ENCODE data around the gene FOXP1.
"Not testable (repeated sequence)": the region's sequence is repeated elsewhere in the genome, so short reads cannot be mapped to it uniquely, and the experiment has no call there.

The FOXP1 gene

GRCh38 chr3:71045917-71046282, 537.6 kb downstream of the FOXP1 start:
- no peak for DNase-seq

- DNase-seq = no peak
These were observed 538.2 kb downstream of the FOXP1 start for GRCh38 chr3:71045212-71045916.

GRCh38 chr3:71042759-71043158, 540.8 kb downstream of the FOXP1 start:
- no peak for DNase-seq

- no peak for DNase-seq
These were observed 542.2 kb downstream of the FOXP1 start for GRCh38 chr3:71041371-71041770.

- DNase-seq = no peak
These were observed 544.2 kb downstream of the FOXP1 start for GRCh38 chr3:71039332-71039731.

GRCh38 chr3:71037775-71038174, 545.8 kb downstream of the FOXP1 start:
- no peak for DNase-seq

GRCh38 chr3:71035886-71036285, 547.6 kb downstream of the FOXP1 start:
- no peak for DNase-seq

GRCh38 chr3:71035314-71035713, 548.2 kb downstream of the FOXP1 start:
- DNase-seq = peak; percentile 77

GRCh38 chr3:71033681-71034220, 549.8 kb downstream of the FOXP1 start:
- DNase-seq = no peak

- DNase-seq = no peak
These were observed 551.5 kb downstream of the FOXP1 start for GRCh38 chr3:71031914-71032521.

GRCh38 chr3:71031181-71031580, 552.3 kb downstream of the FOXP1 start:
- DNase-seq = no peak

GRCh38 chr3:71030748-71031147, 552.8 kb downstream of the FOXP1 start:
- DNase-seq = no peak

GRCh38 chr3:71029770-71030169, 553.8 kb downstream of the FOXP1 start:
- DNase-seq = no peak

GRCh38 chr3:71028802-71029201, 554.7 kb downstream of the FOXP1 start:
- no peak for DNase-seq

GRCh38 chr3:71028184-71028583, 555.3 kb downstream of the FOXP1 start:
- DNase-seq = no peak

GRCh38 chr3:71026634-71027578, 556.6 kb downstream of the FOXP1 start:
- peak; percentile 58 for DNase-seq

- DNase-seq = no peak
These were observed 558.0 kb downstream of the FOXP1 start for GRCh38 chr3:71025516-71025915.

GRCh38 chr3:71025010-71025409, 558.5 kb downstream of the FOXP1 start:
- DNase-seq = peak; percentile 23

GRCh38 chr3:71022551-71023335, 560.8 kb downstream of the FOXP1 start:
- DNase-seq = peak; percentile 32

GRCh38 chr3:71018799-71019198, 564.7 kb downstream of the FOXP1 start:
- DNase-seq = no peak

GRCh38 chr3:71016178-71016845, 567.2 kb downstream of the FOXP1 start:
- DNase-seq = peak; percentile 44

- DNase-seq = not testable (repeated sequence)
These were observed 568.9 kb downstream of the FOXP1 start for GRCh38 chr3:71014616-71015015.
